ENCODE results near the gene PTDSS2.

Gene PTDSS2

DNA sequence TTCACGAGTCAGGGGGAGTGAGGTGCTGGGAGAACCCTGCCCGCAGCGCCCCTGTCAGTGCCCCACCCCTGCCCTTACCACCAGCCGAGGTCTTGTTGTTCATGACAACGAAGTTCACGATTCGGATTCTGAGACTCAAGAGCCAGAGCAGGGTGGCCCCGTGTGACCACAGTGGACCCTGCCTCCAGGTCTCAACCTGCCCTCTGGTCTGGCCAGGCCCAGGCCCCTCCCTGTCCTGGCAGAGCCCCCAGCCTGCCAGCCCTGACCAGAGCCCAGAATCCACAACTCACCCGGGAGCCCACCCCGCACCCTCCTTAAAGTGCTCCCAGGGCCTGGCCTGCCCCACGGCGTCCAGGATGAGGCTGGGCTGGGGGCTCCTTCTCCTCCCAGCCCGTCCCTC is 18.2 kb upstream of the PTDSS2 start:
- Histone ChIP-seq H3K9ac (ENCODE audit: low read length) (no peak overlapping the region), H3F3A (ENCODE audit: insufficient read depth, low read length) (no peaks in the 10 kb centered on the region), H4K20me1 (ENCODE audit: insufficient read depth, low read length) (no peaks in the 10 kb centered on the region), H3K4me2 (ENCODE audit: low read length) (no peak overlapping the region), H3K4me3 (ENCODE audit: low read depth, low read length, poor library complexity, severe bottlenecking) (no peak overlapping the region), H3K27ac (ENCODE audit: low read depth, low read length, poor library complexity, severe bottlenecking) (no peak overlapping the region), H3K36me3 (ENCODE audit: insufficient read depth, low read length) (no peaks in the 10 kb centered on the region), H3K4me1 (ENCODE audit: insufficient read depth, low read length, severe bottlenecking) (no peaks in the 10 kb centered on the region), H3K79me2 (ENCODE audit: insufficient read depth, low read length) (no peaks in the 10 kb centered on the region), H3K9me3 (ENCODE audit: low read length) (no peaks in the 10 kb centered on the region), H2AFZ (ENCODE audit: low read length) (no peak overlapping the region), H3K9me2 (ENCODE audit: low read depth, low read length) (no peaks in the 10 kb centered on the region), H3K27me3 (ENCODE audit: insufficient read depth, low read length) (no peaks in the 10 kb centered on the region)
- TF ChIP-seq, protein P1, sequence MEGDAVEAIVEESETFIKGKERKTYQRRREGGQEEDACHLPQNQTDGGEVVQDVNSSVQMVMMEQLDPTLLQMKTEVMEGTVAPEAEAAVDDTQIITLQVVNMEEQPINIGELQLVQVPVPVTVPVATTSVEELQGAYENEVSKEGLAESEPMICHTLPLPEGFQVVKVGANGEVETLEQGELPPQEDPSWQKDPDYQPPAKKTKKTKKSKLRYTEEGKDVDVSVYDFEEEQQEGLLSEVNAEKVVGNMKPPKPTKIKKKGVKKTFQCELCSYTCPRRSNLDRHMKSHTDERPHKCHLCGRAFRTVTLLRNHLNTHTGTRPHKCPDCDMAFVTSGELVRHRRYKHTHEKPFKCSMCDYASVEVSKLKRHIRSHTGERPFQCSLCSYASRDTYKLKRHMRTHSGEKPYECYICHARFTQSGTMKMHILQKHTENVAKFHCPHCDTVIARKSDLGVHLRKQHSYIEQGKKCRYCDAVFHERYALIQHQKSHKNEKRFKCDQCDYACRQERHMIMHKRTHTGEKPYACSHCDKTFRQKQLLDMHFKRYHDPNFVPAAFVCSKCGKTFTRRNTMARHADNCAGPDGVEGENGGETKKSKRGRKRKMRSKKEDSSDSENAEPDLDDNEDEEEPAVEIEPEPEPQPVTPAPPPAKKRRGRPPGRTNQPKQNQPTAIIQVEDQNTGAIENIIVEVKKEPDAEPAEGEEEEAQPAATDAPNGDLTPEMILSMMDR (IDR thresholded peaks at IDR 0.05; ENCODE audit: low read length): no peak
- TF ChIP-seq EZH2 (IDR thresholded peaks at IDR 0.05; ENCODE audit: borderline replicate concordance, low read length): no peak

DNA sequence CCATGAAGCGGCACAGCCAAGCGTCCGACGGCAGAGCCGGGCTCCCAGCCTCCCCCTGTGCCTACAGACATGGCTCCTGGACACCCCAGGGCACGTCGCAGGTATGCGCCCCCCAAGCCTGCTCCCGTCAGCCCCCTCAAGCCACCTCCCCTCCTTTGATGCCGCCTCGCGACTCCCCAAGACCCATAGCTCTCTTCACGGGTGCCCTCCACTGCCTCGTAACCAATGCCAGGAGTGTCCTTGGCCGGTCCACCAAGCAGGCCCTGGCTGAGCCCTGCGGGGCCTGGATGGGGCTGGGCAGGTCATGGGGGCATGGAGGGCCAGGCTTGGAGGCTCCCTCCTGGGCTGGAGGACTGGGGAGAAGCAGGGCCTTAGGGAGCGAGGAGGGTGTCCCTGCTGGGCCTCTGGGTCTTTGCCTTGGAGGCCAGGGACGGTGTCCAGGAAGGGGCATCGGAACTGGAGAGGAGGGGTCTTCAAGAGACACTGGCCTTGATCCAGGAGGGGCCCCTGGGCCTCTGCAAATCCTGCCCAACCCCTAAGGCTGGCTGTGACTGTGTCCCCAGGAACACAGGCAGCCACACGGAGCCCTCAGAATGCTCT is 17.5 kb upstream of the PTDSS2 start:
- Histone ChIP-seq H3K27me3 (ENCODE audit: insufficient read depth, low read length) (peaks cover 5% of the 10 kb centered on the region), H3K9me3 (ENCODE audit: low read length) (no peaks in the 10 kb centered on the region)

DNA sequence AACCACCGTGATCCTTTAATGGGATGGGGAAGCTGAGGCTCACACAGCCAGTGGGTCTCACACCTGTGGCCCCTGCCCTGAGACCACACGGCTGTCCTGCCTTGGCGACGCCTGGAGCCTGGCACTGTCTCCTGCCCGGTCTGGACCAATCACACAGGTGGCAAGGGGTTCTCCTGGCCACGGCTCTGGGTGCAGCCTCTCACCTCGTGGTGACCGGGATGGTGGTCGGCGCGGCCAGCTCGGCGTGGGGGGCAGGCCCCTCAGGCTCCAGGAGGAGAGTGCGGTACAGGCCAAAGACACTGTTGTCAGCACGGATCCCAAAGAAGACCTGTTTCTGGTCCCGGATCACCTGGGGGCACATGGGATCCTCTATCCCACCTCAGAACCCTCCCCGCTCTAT is 17.0 kb upstream of the PTDSS2 start:
- Histone ChIP-seq H3K9me3 (ENCODE audit: low read length) (no peaks in the 10 kb centered on the region), H3K79me2 (ENCODE audit: insufficient read depth, low read length) (no peaks in the 10 kb centered on the region), H3F3A (ENCODE audit: insufficient read depth, low read length) (no peaks in the 10 kb centered on the region), H3K4me3 (ENCODE audit: low read depth, low read length, poor library complexity, severe bottlenecking) (no peak overlapping the region), H3K4me2 (ENCODE audit: low read length) (no peak overlapping the region), H3K36me3 (ENCODE audit: insufficient read depth, low read length) (no peaks in the 10 kb centered on the region), H2AFZ (ENCODE audit: low read length) (no peak overlapping the region), H3K4me1 (ENCODE audit: insufficient read depth, low read length, severe bottlenecking) (no peaks in the 10 kb centered on the region), H3K27ac (ENCODE audit: low read depth, low read length, poor library complexity, severe bottlenecking) (no peak overlapping the region), H3K27me3 (ENCODE audit: insufficient read depth, low read length) (peaks cover 9% of the 10 kb centered on the region), H4K20me1 (ENCODE audit: insufficient read depth, low read length) (no peaks in the 10 kb centered on the region), H3K9me2 (ENCODE audit: low read depth, low read length) (no peaks in the 10 kb centered on the region), H3K9ac (ENCODE audit: low read length) (no peak overlapping the region)
- TF ChIP-seq, protein P1 (IDR thresholded peaks at IDR 0.05; ENCODE audit: low read length): no peak
- no peak for TF ChIP-seq EZH2 (IDR thresholded peaks at IDR 0.05; ENCODE audit: borderline replicate concordance, low read length)

More for the DNA sequence above, 17.5 kb upstream of the PTDSS2 start:
- Histone ChIP-seq H4K20me1 (ENCODE audit: insufficient read depth, low read length) (no peaks in the 10 kb centered on the region), H3K4me2 (ENCODE audit: low read length) (no peak overlapping the region), H3K9ac (ENCODE audit: low read length) (no peak overlapping the region), H3K79me2 (ENCODE audit: insufficient read depth, low read length) (no peaks in the 10 kb centered on the region), H3K4me1 (ENCODE audit: insufficient read depth, low read length, severe bottlenecking) (no peaks in the 10 kb centered on the region), H3F3A (ENCODE audit: insufficient read depth, low read length) (no peaks in the 10 kb centered on the region), H3K27ac (ENCODE audit: low read depth, low read length, poor library complexity, severe bottlenecking) (no peak overlapping the region), H3K36me3 (ENCODE audit: insufficient read depth, low read length) (no peaks in the 10 kb centered on the region), H3K4me3 (ENCODE audit: low read depth, low read length, poor library complexity, severe bottlenecking) (no peak overlapping the region), H3K9me2 (ENCODE audit: low read depth, low read length) (no peaks in the 10 kb centered on the region), H2AFZ (ENCODE audit: low read length) (no peak overlapping the region)
- TF ChIP-seq, protein P1 (IDR thresholded peaks at IDR 0.05; ENCODE audit: low read length): no peak
- TF ChIP-seq EZH2 (IDR thresholded peaks at IDR 0.05; ENCODE audit: borderline replicate concordance, low read length): no peak
